Calu3 (cell line): ENCODE data around the gene FAM210B. TPM values are rescaled to one million over a fixed set of nuclear protein-coding genes. Genes with fewer than 3 reads are reported as not detected.

ENCODE experiments used
- BruUV-seq: library from RNA; stranded (reverse); fragments of 400-500 nt; replicated peaks from 2 replicates; lab custom pipeline; 2021; lab: Mats Ljungman, UMichigan
- CTCF ChIA-PET: fragments of 300-600 bp; sonication (Branson Sonifier 250); formaldehyde crosslinking; loops from one replicate; lab custom pipeline; 2022; ENCODE audit warnings: antibody characterized with exemption; lab: Charles Lee
- DNase-seq: peaks from one replicate; pipeline ENCODE4 v3.0.0; 2022
- H3K27ac Mint-ChIP-seq: one replicate; pipeline ENCODE4 v1.8.0; 2022; ENCODE audit warnings: mixed read lengths; ENCODE audit not compliant: unreplicated experiment
- H3K27me3 Mint-ChIP-seq: one replicate; pipeline ENCODE4 v1.8.0; 2022; ENCODE audit warnings: mixed read lengths; ENCODE audit not compliant: unreplicated experiment
- H3K36me3 Mint-ChIP-seq: one replicate; pipeline ENCODE4 v1.8.0; 2022; ENCODE audit warnings: mild to moderate bottlenecking, moderate library complexity, mixed read lengths; ENCODE audit not compliant: insufficient read depth, unreplicated experiment
- H3K4me1 Mint-ChIP-seq: one replicate; pipeline ENCODE4 v1.8.0; 2022; ENCODE audit warnings: mild to moderate bottlenecking, low read depth, mixed read lengths; ENCODE audit not compliant: unreplicated experiment
- H3K4me3 Mint-ChIP-seq: one replicate; pipeline ENCODE4 v1.8.0; 2022; ENCODE audit warnings: mild to moderate bottlenecking, low read depth, moderate library complexity, mixed read lengths; ENCODE audit not compliant: unreplicated experiment
- H3K9me3 Mint-ChIP-seq: one replicate; pipeline ENCODE4 v1.8.0; 2022; ENCODE audit warnings: low read depth, mixed read lengths; ENCODE audit not compliant: unreplicated experiment
- CTCF ChIP-seq: fragments of 200-600 bp; IDR thresholded peaks from one replicate; pipeline ENCODE4 v1.8.0; 2022; ENCODE audit warnings: antibody characterized with exemption; ENCODE audit not compliant: unreplicated experiment
- intact Hi-C: fragments of 100-400 bp; cut with micrococcal nuclease; formaldehyde crosslinking; loops from one replicate; pipeline ENCODE4 v1.10.0; 2022; ENCODE audit not compliant: unreplicated experiment
- total RNA-seq: library from RNA; stranded (reverse); gene quantifications from 2 replicates; pipeline ENCODE4 v1.2.3, GENCODE V29; 2022

The FAM210B gene
- total RNA-seq, 1 experiment from 2014 or later: 8.7 TPM

DNA sequence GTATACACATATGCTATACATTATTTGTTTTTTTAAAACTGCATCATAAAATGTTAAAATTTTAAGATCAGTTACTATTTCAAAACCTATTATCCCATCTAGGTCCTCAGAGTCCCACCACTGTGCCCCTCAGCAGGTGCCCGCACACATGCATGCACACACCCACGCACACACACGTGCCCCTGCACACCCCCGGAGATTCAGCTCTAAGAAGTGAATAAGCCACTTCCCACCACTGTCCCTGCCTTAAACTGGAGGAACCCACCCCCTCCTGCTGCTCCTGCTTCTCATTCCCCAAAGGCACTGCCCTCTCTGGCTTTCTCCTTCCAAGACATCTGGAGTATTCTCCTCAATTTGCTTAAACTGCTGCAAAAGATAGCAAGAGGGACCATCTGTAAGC, 5.4 kb upstream of the FAM210B start:
- no peak for TF ChIP-seq CTCF
- no TSS peak for BruUV-seq
- no peak overlapping the region for H3K27ac Mint-ChIP-seq
- H3K4me1 Mint-ChIP-seq: peaks cover 5% of the 10 kb centered on the region
- H3K9me3 Mint-ChIP-seq: no peaks in the 10 kb centered on the region
- peaks cover 28% of the 10 kb centered on the region for H3K27me3 Mint-ChIP-seq
- CTCF ChIA-PET: no interaction called here
- intact Hi-C loops: no loop called here
- no peak for DNase-seq
- H3K4me3 Mint-ChIP-seq: no peak overlapping the region
- no peaks in the 10 kb centered on the region for H3K36me3 Mint-ChIP-seq

- Mint-ChIP-seq H3K27ac (no peak overlapping the region), H3K36me3 (peaks cover 13% of the 10 kb centered on the region), H3K4me3 (peak overlapping the region; percentile 76), H3K4me1 (no peaks in the 10 kb centered on the region), H3K9me3 (no peaks in the 10 kb centered on the region), H3K27me3 (peaks cover 18% of the 10 kb centered on the region)
- no peak for TF ChIP-seq CTCF
- intact Hi-C loops: loop anchor here (5.0 kb wide), 1 partner anchor 34 kb away; the partner anchor contains the start of genes AURKA and CSTF1
- CTCF ChIA-PET: interaction anchor here (0.6 to 1.6 kb wide), 3 partner anchors 34 to 156 kb away, joined by 3 to 5 read pairs (median 4); partner anchors contain the start of genes AURKA, CSTF1 and RTF2
- no peak for DNase-seq
- no TSS peak for BruUV-seq
Observed at GRCh38 chr20:56358070-56358469, 704 bp upstream of the FAM210B start.

- Mint-ChIP-seq H3K27me3 (peaks cover 4% of the 10 kb centered on the region), H3K9me3 (no peaks in the 10 kb centered on the region), H3K27ac (no peak overlapping the region), H3K4me1 (no peaks in the 10 kb centered on the region), H3K4me3 (peak overlapping the region; percentile 76), H3K36me3 (peaks cover 13% of the 10 kb centered on the region)
- CTCF ChIA-PET: interaction anchor here (0.5 to 1.6 kb wide), 7 partner anchors 11 to 1963 kb away, joined by 3 to 5 read pairs (median 4); partner anchors contain the start of genes AURKA and CSTF1
- no peak for TF ChIP-seq CTCF
- TSS peak; percentile 37 for BruUV-seq
- intact Hi-C loops: loop anchor here (5.0 kb wide), 1 partner anchor 33 kb away; the partner anchor contains the start of genes AURKA and CSTF1
- peak; percentile 17 for DNase-seq
Observed at GRCh38 chr20:56359212-56360132, 698 bp downstream of the FAM210B start.

DNA sequence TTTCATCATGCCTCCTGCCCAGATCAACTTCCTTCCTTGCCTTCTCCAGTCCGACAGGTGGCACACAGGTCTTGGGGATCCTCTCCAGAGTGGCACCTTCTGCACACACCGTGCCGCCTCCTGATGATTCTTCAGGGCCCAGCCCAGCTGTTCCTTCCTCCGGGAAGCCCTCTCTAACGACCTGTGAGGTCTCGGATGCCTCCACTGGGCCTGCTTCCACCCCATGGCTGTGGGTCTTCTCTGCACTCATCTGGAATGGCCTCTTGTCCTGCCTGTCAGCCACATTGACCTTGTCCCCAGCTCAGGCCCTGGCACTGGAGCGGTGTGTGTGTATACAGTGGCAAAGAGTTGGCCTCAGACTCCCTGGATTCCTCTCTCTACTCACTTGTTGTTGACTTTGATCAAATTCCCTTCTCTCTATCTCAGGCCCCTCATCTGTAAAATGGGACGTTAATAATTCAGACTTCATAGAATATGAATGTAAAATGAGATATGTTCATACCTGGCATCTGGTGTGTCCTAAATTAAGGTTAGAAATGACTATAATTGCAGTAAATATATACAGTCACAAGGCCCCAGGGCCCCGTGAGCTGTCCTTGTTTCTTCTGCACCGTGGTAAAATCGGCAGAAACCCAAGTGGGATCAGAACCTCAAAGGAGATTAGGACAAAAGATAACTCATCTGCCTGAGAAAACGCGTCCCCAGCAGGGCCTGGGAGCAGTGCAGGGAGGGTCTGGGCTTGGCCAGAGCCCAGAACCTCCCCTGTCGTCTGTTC, 1.5 kb downstream of the FAM210B start:
- no peak overlapping the region for H3K27ac Mint-ChIP-seq
- H3K9me3 Mint-ChIP-seq: no peaks in the 10 kb centered on the region
- intact Hi-C loops: no loop called here

More for the DNA sequence above, 1.5 kb downstream of the FAM210B start:
- CTCF ChIA-PET: interaction anchor here (0.5 kb wide), 1 partner anchor 11 kb away, joined by 3 read pairs; no protein-coding TSS in a partner anchor
- BruUV-seq: no TSS peak
- H3K36me3 Mint-ChIP-seq: peaks cover 13% of the 10 kb centered on the region
- peak overlapping the region; percentile 76 for H3K4me3 Mint-ChIP-seq
- TF ChIP-seq CTCF: no peak
- H3K27me3 Mint-ChIP-seq: no peaks in the 10 kb centered on the region
- no peak for DNase-seq
- H3K4me1 Mint-ChIP-seq: no peaks in the 10 kb centered on the region
